Heart left ventricle (tissue), 16 donors: ENCODE data around the gene HRAS. TPM values are rescaled to one million over a fixed set of nuclear protein-coding genes. Genes with fewer than 3 reads are reported as not detected.

Experiments
- ATAC-seq, 4 donors: fragments of 200-7000 bp; cut with Tn5 transposase; one replicate each; pipeline ENCODE4 v1.9.1; 2020 to 2022; ENCODE audit warnings: moderate library complexity in 4 of 4, mild to moderate bottlenecking in 3 of 4, moderate number of reproducible peaks in 1 of 4
- DNase-seq, 5 donors: peaks; one replicate each; pipeline ENCODE4 v3.0.0-alpha.2; 2020
- H3K27ac ChIP-seq, 12 donors: fragments of 200-600 bp; sonication (generic) in 4 of 12; one replicate each; pipeline versions ENCODE4 v1.5.0 to v1.8.0; 2016 to 2022; ENCODE audit warnings: mild to moderate bottlenecking in 2 of 12
- H3K27me3 ChIP-seq, 9 donors: fragments of 200-600 bp; sonication (generic) in 2 of 9; one replicate each; pipeline versions ENCODE4 v1.5.1 to v1.8.0; 2016 to 2022; ENCODE audit warnings: mild to moderate bottlenecking in 3 of 9
- H3K36me3 ChIP-seq, 9 donors: fragments of 200-600 bp; sonication (generic) in 2 of 9; one replicate each; pipeline versions ENCODE4 v1.5.0 to v1.8.0; 2018 to 2022; ENCODE audit warnings: mild to moderate bottlenecking in 2 of 9
- H3K4me1 ChIP-seq, 12 donors: fragments of 200-600 bp; sonication (generic) in 4 of 12; one replicate each; pipeline versions ENCODE4 v1.5.0 to v1.8.0; 2016 to 2022; ENCODE audit warnings: mild to moderate bottlenecking in 3 of 12
- H3K4me3 ChIP-seq, 12 donors: fragments of 200-600 bp; sonication (generic) in 4 of 12; one replicate each; pipeline versions ENCODE4 v1.5.0 to v1.8.0; 2017 to 2022; ENCODE audit warnings: mild to moderate bottlenecking in 9 of 12, moderate library complexity in 4 of 12
- H3K9me3 ChIP-seq, 12 donors: fragments of 200-600 bp; sonication (generic) in 4 of 12; one replicate each; pipeline versions ENCODE4 v1.5.0 to v1.8.0; 2016 to 2022; ENCODE audit warnings: mild to moderate bottlenecking in 1 of 12
- CTCF ChIP-seq, 12 donors: fragments of 200-600 bp; sonication (generic) in 4 of 12; IDR thresholded peaks; one replicate each; pipeline versions ENCODE4 v1.5.0 to v1.8.0; 2018 to 2022; ENCODE audit warnings: antibody characterized with exemption in 12 of 12, mild to moderate bottlenecking in 5 of 12
- POLR2A ChIP-seq, 2 donors: fragments of 450-650 bp; IDR thresholded peaks; one replicate each; pipeline ENCODE4 v1.6.1; 2017; ENCODE audit warnings: antibody characterized with exemption in 2 of 2, mild to moderate bottlenecking in 2 of 2, moderate library complexity in 2 of 2
- WGBS, 4 donors: extraction: QIAGEN DNeasy Blood & Tissue Kit in 2 of 4; methylation state at CpG; one replicate each; pipeline versions ENCODE4 v1.1.5 to v1.1.7; 2013 to 2018; 5-methylcytosine and 5-hydroxymethylcytosine counted together
- intact Hi-C, 10 donors: fragments of 100-400 bp; cut with DNase I; formaldehyde crosslinking; loops; one replicate each; pipeline versions ENCODE4 v1.11.1 to v1.14.2; 2022
- polyA plus RNA-seq, 2 donors: library from polyadenylated mRNA; stranded (reverse); fragments of 200-250 nt; gene quantifications; one replicate each; pipeline ENCODE4 v1.2.3, GENCODE V29; 2013
- total RNA-seq, 9 donors: library from RNA; depleted of rRNA in 2 of 9; stranded (reverse); fragments of >200 nt in 2 of 9; fragmentation: NEBNext Ultra II Directional in 3 of 9; extraction: Animal tissue kit (Norgen Biotek cat#: 25700) in 3 of 9; gene quantifications; one replicate each; pipeline versions ENCODE4 v1.1.0 to v1.2.4, GENCODE V29; 2016 to 2023
- donor health status: ischemic (EF 13 %, LVEDD 7.1; RV severe dilation, severe dysfunction).
- donor health status: healthy with polysubstance abuse.
- donor health status: DM: no; HTN: yes; CAD: no.
- donor health status: DM: no; HTN: no; CAD: no.
- donor health status: ischemic (EF 25% LVEDD 6.9; RV normal size, moderate dysfunction).
- donor health status: ischemic (EF 25% LVEDD 5.7; RV mildly dilated, moderate dysfunction).
- donor health status: healthy.
- donor health status: DM: yes; HTN: yes; CAD: no.
- donor health status: ischemic (EF 35%, LVEDD 5.7; RV mildly dilated, moderate dysfunction).
- donor health status: nonischemic (EF 11% LVEDD 7.7; RV severe dilation, severe dysfunction).
- donor health status: DM: yes; HTN: yes; CAD: no.
- donor health status: PGD.
- donor health status: ischemic (EF 29% LVEDD 5.4; RV normal size, mild dysfunction).
- donor health status: nonischemic (EF 23%, LVEDD 6.1; RV moderate dilation, normal function).

The HRAS gene
- total and polyA plus RNA-seq, 11 donors: 44.0 to 99.3 (median 59.8) TPM

- WGBS, 4 donors: 0 to 1% (median 1%) methylated on average over 5 to 56 of the region's 56 CpGs; no CpG with 5 or more reads in 1 of the 4 donors
- DNase-seq (no peak), ATAC-seq (no peak)
- Histone ChIP-seq H3K9me3 (no peaks in the 10 kb centered on the region), H3K36me3 (peaks cover 0 to 29% (median 20%) of the 10 kb centered on the region in 9 donors), H3K4me1 (peaks cover 9 to 50% (median 32%) of the 10 kb centered on the region in 12 donors), H3K27me3 (peaks cover 3 to 19% (median 9%) of the 10 kb centered on the region in 9 donors), H3K4me3 (peak overlapping the region; percentile 68 to 99 (median 86)), H3K27ac (peak overlapping the region in 4 of 12 donors; percentile 56 to 92 (median 68))
- TF ChIP-seq CTCF (IDR thresholded peaks at IDR 0.05) (no peak), POLR2A (IDR thresholded peaks at IDR 0.05) (no peak)
- intact Hi-C loops: no loop called here
These were observed 212 bp downstream of the HRAS start for GRCh38 chr11:535210-535518.

- H3K9me3 ChIP-seq: no peaks in the 10 kb centered on the region
- peak overlapping the region; percentile 68 to 99 (median 86) for H3K4me3 ChIP-seq
- peak overlapping the region; percentile 31 to 79 (median 50) for H3K27ac ChIP-seq
- DNase-seq (peak in 2 of 5 donors; percentile 21 to 51), ATAC-seq (no peak)
- TF ChIP-seq CTCF (IDR thresholded peaks at IDR 0.05) (no peak), POLR2A (IDR thresholded peaks at IDR 0.05) (peak in 1 of 2 donors; percentile 20)
- H3K27me3 ChIP-seq: peaks cover 3 to 19% (median 9%) of the 10 kb centered on the region in 9 donors
- intact Hi-C loops: no loop called here
- WGBS, 4 donors: 6 to 11% (median 10%) methylated on average over 33 to 66 of the region's 66 CpGs
- H3K36me3 ChIP-seq: peaks cover 0 to 29% (median 20%) of the 10 kb centered on the region in 9 donors
- peaks cover 9 to 50% (median 32%) of the 10 kb centered on the region in 12 donors for H3K4me1 ChIP-seq
These were observed 773 bp downstream of the HRAS start for GRCh38 chr11:534396-535209.

- DNase-seq (peak in 1 of 5 donors; percentile 33), ATAC-seq (no peak)
- peaks cover 3 to 19% (median 9%) of the 10 kb centered on the region in 9 donors for H3K27me3 ChIP-seq
- H3K9me3 ChIP-seq: no peaks in the 10 kb centered on the region
- WGBS, 4 donors: 90 to 95% (median 94%) methylated on average over 22 to 37 of the region's 37 CpGs
- H3K27ac ChIP-seq: peak overlapping the region in 1 of 12 donors; percentile 78
- H3K36me3 ChIP-seq: peaks cover 0 to 29% (median 20%) of the 10 kb centered on the region in 9 donors
- H3K4me3 ChIP-seq: peak overlapping the region in 10 of 12 donors; percentile 76 to 99 (median 86)
- TF ChIP-seq POLR2A (IDR thresholded peaks at IDR 0.05) (no peak), CTCF (IDR thresholded peaks at IDR 0.05) (no peak)
- intact Hi-C loops: no loop called here
- peaks cover 9 to 50% (median 32%) of the 10 kb centered on the region in 12 donors for H3K4me1 ChIP-seq
These were observed 1.6 kb downstream of the HRAS start for GRCh38 chr11:533586-534395.
